Heart right ventricle (tissue), 16 donors: ENCODE measurements around the gene CATSPERD. TPM values are rescaled to one million over a fixed set of nuclear protein-coding genes. Genes with fewer than 3 reads are reported as not detected.
"Not testable (repeated sequence)": the region's sequence is repeated elsewhere in the genome, so short reads cannot be mapped to it uniquely, and the experiment has no call there.

Experiments
- ATAC-seq, 8 donors: fragments of 200-7000 bp; cut with Tn5 transposase; one replicate each; pipeline ENCODE4 v1.9.1; 2020; ENCODE audit warnings: mild to moderate bottlenecking in 8 of 8, moderate library complexity in 8 of 8, moderate number of reproducible peaks in 1 of 8
- DNase-seq, 2 donors: peaks; one replicate each; pipeline ENCODE4 v3.0.0-alpha.2; 2020
- H3K27ac ChIP-seq, 10 donors: fragments of 200-600 bp; sonication (generic) in 2 of 10; one replicate each; pipeline versions ENCODE4 v1.5.0 to v1.8.0; 2020 to 2022; ENCODE audit warnings: mild to moderate bottlenecking in 3 of 10
- H3K27me3 ChIP-seq, 7 donors: fragments of 200-600 bp; one replicate each; pipeline ENCODE4 v1.8.0; 2021 to 2022; ENCODE audit warnings: mild to moderate bottlenecking in 2 of 7
- H3K36me3 ChIP-seq, 9 donors: fragments of 200-600 bp; sonication (generic) in 1 of 9; one replicate each; pipeline versions ENCODE4 v1.5.0 to v1.8.0; 2020 to 2022; ENCODE audit warnings: mild to moderate bottlenecking in 2 of 9
- H3K4me1 ChIP-seq, 9 donors: fragments of 200-600 bp; sonication (generic) in 1 of 9; one replicate each; pipeline versions ENCODE4 v1.5.0 to v1.8.0; 2020 to 2022; ENCODE audit warnings: mild to moderate bottlenecking in 4 of 9
- H3K4me3 ChIP-seq, 10 donors: fragments of 200-600 bp; sonication (generic) in 2 of 10; one replicate each; pipeline versions ENCODE4 v1.5.0 to v1.8.0; 2020 to 2022; ENCODE audit warnings: mild to moderate bottlenecking in 7 of 10, moderate library complexity in 2 of 10
- H3K9me3 ChIP-seq, 11 donors: fragments of 200-600 bp in 10 of 11; sonication (generic) in 2 of 11; one replicate each; pipeline versions ENCODE4 v1.5.0 to v1.8.0; 2013 to 2022; ENCODE audit warnings: mild to moderate bottlenecking in 2 of 11, control low read depth in 1 of 11, moderate library complexity in 1 of 11
- WGBS, 2 donors: extraction: QIAGEN DNeasy Blood & Tissue Kit; methylation state at CpG; one replicate each; pipeline ENCODE4 v1.1.7; 2013; ENCODE audit warnings: inconsistent platforms in 1 of 2; 5-methylcytosine and 5-hydroxymethylcytosine counted together
- intact Hi-C, 10 donors: fragments of 100-400 bp; cut with DNase I; formaldehyde crosslinking; loops; one replicate each; pipeline versions ENCODE4 v1.11.1 to v1.14.2; 2022
- polyA plus RNA-seq, 2 donors: library from polyadenylated mRNA; stranded (reverse); fragments of 200-250 nt; gene quantifications; one replicate each; pipeline ENCODE4 v1.2.3, GENCODE V29; 2013
- total RNA-seq, 10 donors: library from RNA; stranded (reverse); fragmentation: NEBNext Ultra II Directional in 3 of 10; extraction: Animal tissue kit (Norgen Biotek cat#: 25700) in 3 of 10; gene quantifications; one replicate each; pipeline versions ENCODE4 v1.2.1 to v1.2.4, GENCODE V29; 2021 to 2023
- TF ChIP-seq, protein P1 (sequence below), 9 donors: fragments of 200-600 bp; sonication (generic) in 2 of 9; IDR thresholded peaks; one replicate each; pipeline versions ENCODE4 v1.5.0 to v1.8.0; 2021 to 2022; ENCODE audit warnings: antibody characterized with exemption in 9 of 9, mild to moderate bottlenecking in 5 of 9, moderate library complexity in 1 of 9
- donor health status: Arrhythmogenic right ventricular cardiomyopathy.
- donor health status: ischemic (EF 13 %, LVEDD 7.1; RV severe dilation, severe dysfunction).
- donor health status: healthy with polysubstance abuse.
- donor health status: DM: no; HTN: yes; CAD: no.
- donor health status: DM: no; HTN: no; CAD: no.
- donor health status: ischemic (EF 25% LVEDD 6.9; RV normal size, moderate dysfunction).
- donor health status: ischemic (EF 25% LVEDD 5.7; RV mildly dilated, moderate dysfunction).
- donor health status: healthy.
- donor health status: DM: yes; HTN: yes; CAD: no.
- donor health status: Ischemic cardiomyopathy.
- donor health status: ischemic (EF 35%, LVEDD 5.7; RV mildly dilated, moderate dysfunction).
- donor health status: nonischemic (EF 11% LVEDD 7.7; RV severe dilation, severe dysfunction).
- donor health status: DM: yes; HTN: yes; CAD: no.
- donor health status: PGD.
- donor health status: ischemic (EF 29% LVEDD 5.4; RV normal size, mild dysfunction).
- donor health status: nonischemic (EF 23%, LVEDD 6.1; RV moderate dilation, normal function).

Gene CATSPERD
- total and polyA plus RNA-seq, 12 donors = not detected

DNA sequence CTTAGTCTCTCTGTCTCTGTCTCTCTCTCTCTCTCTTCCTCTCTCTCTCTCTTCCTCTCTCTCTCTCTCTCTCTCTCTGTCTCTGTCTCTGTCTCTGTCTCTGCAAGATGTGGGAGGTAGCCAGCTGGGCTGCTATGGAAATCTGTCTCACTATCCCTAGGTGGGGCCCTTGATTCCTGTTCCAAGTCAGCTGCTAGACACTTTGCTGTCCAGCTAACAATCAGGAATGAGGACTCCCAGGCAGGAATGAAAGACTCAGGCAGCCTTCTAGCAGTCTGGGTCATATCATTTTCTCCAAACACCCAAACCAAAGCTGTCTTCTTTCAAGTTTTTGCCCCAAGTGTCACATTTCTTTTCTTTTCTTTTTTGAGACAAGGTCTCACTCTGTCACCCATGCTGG is 23.2 kb downstream of the CATSPERD start:
- TF ChIP-seq, protein P1, sequence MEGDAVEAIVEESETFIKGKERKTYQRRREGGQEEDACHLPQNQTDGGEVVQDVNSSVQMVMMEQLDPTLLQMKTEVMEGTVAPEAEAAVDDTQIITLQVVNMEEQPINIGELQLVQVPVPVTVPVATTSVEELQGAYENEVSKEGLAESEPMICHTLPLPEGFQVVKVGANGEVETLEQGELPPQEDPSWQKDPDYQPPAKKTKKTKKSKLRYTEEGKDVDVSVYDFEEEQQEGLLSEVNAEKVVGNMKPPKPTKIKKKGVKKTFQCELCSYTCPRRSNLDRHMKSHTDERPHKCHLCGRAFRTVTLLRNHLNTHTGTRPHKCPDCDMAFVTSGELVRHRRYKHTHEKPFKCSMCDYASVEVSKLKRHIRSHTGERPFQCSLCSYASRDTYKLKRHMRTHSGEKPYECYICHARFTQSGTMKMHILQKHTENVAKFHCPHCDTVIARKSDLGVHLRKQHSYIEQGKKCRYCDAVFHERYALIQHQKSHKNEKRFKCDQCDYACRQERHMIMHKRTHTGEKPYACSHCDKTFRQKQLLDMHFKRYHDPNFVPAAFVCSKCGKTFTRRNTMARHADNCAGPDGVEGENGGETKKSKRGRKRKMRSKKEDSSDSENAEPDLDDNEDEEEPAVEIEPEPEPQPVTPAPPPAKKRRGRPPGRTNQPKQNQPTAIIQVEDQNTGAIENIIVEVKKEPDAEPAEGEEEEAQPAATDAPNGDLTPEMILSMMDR (IDR thresholded peaks at IDR 0.05) = no peak
- Histone ChIP-seq H3K4me1 (no peaks in the 10 kb centered on the region), H3K9me3 (peaks cover 0 to 8% (median 0%) of the 10 kb centered on the region in 11 donors), H3K4me3 (no peak overlapping the region), H3K36me3 (no peaks in the 10 kb centered on the region), H3K27me3 (peaks cover 0 to 22% (median 2%) of the 10 kb centered on the region in 7 donors), H3K27ac (no peak overlapping the region)
- ATAC-seq (no peak), DNase-seq (no peak)
- intact Hi-C loops = no loop called here

DNA sequence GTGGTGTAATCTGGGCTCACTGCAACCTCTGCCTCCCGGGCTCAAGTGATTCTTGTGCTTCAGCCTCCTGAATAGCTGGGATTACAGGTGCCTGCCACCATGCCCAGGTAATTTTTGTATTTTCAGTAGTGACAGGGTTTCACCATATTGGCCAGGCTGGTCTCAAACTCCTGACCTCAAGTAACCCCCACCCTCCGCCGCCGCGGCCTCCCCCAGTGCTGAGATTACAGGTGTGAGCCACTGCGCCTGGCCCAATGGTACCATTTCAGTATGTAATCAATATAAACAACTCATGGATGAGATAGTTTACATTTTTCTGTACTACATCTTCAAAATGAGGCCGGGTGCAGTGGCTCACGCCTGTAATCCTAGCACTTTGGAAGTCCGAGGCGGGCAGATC is 24.6 kb downstream of the CATSPERD start:
- 78 to 87% methylated on average over 10 of the region's 10 CpGs for WGBS, 2 donors

DNA sequence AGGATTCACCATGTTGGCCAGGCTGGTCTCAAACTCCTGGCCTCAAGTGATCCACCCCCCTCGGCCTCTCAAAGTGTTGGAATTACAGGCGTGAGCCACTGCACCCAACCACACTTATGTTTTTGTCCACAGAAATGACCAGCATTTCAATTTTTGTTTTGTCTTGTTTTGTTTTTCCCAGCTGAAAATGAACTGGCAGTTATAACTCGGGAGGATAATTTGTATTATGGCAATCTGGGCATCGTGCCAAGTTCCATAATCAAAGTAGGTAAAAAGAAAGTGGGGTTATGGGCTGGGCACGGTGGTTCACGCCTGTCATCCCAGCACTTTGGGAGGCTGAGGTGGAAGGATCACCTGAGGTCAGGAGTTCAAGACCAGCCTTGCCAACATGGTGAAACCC is 28.5 kb downstream of the CATSPERD start:
- H3K9me3 ChIP-seq, ATAC-seq, H3K36me3 ChIP-seq, intact Hi-C loops, H3K4me1 ChIP-seq, H3K4me3 ChIP-seq, H3K27ac ChIP-seq, DNase-seq: not testable (repeated sequence)
- 41 to 48% methylated on average over 6 of the region's 6 CpGs for WGBS, 2 donors
- H3K27me3 ChIP-seq = peaks cover 0 to 28% (median 7%) of the 10 kb centered on the region in 7 donors

More for the DNA sequence above, 24.6 kb downstream of the CATSPERD start:
- H3K4me1 ChIP-seq, ATAC-seq, H3K36me3 ChIP-seq, H3K27ac ChIP-seq, H3K4me3 ChIP-seq, H3K9me3 ChIP-seq, DNase-seq, intact Hi-C loops: not testable (repeated sequence)
- H3K27me3 ChIP-seq = peaks cover 0 to 28% (median 7%) of the 10 kb centered on the region in 7 donors

DNA sequence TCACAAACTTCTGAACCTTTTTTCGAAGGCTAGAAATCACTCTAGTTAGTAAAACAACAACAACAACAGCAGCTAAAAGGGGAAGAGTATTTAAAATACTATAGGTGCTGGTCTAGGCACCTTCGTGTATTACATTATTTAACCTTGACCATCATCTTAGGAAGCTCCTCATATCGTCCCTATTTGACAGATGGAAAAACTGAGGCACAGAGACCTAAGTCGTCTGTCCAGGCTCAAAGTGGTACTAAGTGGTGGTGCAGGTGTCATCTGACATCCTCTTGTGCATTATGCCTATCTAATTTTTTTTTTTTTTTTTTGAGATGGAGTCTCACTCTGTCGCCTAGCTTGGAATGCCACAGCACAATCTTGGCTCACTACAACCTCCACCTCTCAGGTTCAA is 29.1 kb downstream of the CATSPERD start:
- Histone ChIP-seq H3K27ac (no peak overlapping the region), H3K36me3 (no peaks in the 10 kb centered on the region), H3K4me3 (no peak overlapping the region), H3K4me1 (no peaks in the 10 kb centered on the region), H3K27me3 (peaks cover 0 to 28% (median 7%) of the 10 kb centered on the region in 7 donors), H3K9me3 (no peaks in the 10 kb centered on the region)
- WGBS, 2 donors = 85 to 90% methylated on average over 5 of the region's 5 CpGs
- ATAC-seq (no peak), DNase-seq (no peak)
- intact Hi-C loops = no loop called here
- TF ChIP-seq, protein P1 (IDR thresholded peaks at IDR 0.05) = no peak

DNA sequence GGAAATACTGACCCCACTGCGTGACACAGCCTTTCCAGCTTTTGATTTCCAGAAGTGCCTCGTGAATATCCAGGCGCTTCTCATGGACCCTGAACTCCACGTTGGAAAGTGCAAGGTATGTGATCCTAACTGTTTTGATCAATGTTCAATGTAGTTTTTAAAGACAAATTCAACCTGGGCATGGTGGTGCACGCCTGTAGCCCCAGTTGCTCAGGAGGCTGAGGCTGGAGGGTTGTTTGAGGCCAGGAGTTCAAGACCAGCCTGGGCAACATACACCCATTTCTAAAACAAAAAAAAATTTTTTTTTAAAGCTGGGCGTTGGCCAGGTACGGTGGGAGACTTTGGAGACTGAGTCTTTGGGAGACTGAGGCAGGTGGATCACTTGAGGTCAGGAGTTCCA is 31.3 kb downstream of the CATSPERD start:
- no peaks in the 10 kb centered on the region for H3K9me3 ChIP-seq
- H3K27ac ChIP-seq = no peak overlapping the region
- no peaks in the 10 kb centered on the region for H3K4me1 ChIP-seq
- DNase-seq (no peak), ATAC-seq (no peak)
- H3K27me3 ChIP-seq = peaks cover 0 to 23% (median 7%) of the 10 kb centered on the region in 7 donors
- WGBS, 2 donors = 79 to 82% methylated on average over 7 of the region's 7 CpGs
- no peaks in the 10 kb centered on the region for H3K36me3 ChIP-seq
- intact Hi-C loops = no loop called here
- TF ChIP-seq, protein P1 (IDR thresholded peaks at IDR 0.05) = no peak
- H3K4me3 ChIP-seq = no peak overlapping the region
